Measurements from ENCODE around the gene NUCB1. TPM values are rescaled to one million over a fixed set of nuclear protein-coding genes. Genes with fewer than 3 reads are reported as not detected.

Gene NUCB1
- total RNA-seq, 1 donor from 2014 or later, result 250 TPM

DNA sequence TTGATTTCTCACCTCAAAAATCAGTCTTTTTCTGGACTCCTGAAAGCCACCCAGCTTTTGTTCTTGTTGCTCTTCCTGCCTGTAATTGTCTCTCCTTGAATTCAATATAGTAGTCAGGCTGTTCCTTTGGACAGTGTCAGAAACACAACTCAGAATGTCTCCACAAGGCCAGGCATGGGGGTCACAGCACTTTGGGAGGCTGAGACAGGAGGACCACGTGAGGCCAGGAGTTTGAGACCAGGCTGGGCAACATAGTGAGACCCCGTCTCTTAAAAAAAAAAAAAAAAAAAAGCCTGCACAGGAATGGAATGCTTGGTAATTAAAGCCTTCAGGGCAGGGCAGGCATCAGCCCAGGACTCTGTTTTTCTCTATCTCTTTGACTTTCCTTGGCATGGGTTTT is 45.7 kb downstream of the NUCB1 start:
- no peak overlapping the region for H3K4me3 ChIP-seq (ENCODE audit: low read depth, low read length)
- DNase-seq (ENCODE audit: low read depth), result no peak
- TF ChIP-seq, protein P1, sequence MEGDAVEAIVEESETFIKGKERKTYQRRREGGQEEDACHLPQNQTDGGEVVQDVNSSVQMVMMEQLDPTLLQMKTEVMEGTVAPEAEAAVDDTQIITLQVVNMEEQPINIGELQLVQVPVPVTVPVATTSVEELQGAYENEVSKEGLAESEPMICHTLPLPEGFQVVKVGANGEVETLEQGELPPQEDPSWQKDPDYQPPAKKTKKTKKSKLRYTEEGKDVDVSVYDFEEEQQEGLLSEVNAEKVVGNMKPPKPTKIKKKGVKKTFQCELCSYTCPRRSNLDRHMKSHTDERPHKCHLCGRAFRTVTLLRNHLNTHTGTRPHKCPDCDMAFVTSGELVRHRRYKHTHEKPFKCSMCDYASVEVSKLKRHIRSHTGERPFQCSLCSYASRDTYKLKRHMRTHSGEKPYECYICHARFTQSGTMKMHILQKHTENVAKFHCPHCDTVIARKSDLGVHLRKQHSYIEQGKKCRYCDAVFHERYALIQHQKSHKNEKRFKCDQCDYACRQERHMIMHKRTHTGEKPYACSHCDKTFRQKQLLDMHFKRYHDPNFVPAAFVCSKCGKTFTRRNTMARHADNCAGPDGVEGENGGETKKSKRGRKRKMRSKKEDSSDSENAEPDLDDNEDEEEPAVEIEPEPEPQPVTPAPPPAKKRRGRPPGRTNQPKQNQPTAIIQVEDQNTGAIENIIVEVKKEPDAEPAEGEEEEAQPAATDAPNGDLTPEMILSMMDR (conservative IDR thresholded peaks at IDR 0.05; ENCODE audit: low read depth, low read length), result no peak

DNA sequence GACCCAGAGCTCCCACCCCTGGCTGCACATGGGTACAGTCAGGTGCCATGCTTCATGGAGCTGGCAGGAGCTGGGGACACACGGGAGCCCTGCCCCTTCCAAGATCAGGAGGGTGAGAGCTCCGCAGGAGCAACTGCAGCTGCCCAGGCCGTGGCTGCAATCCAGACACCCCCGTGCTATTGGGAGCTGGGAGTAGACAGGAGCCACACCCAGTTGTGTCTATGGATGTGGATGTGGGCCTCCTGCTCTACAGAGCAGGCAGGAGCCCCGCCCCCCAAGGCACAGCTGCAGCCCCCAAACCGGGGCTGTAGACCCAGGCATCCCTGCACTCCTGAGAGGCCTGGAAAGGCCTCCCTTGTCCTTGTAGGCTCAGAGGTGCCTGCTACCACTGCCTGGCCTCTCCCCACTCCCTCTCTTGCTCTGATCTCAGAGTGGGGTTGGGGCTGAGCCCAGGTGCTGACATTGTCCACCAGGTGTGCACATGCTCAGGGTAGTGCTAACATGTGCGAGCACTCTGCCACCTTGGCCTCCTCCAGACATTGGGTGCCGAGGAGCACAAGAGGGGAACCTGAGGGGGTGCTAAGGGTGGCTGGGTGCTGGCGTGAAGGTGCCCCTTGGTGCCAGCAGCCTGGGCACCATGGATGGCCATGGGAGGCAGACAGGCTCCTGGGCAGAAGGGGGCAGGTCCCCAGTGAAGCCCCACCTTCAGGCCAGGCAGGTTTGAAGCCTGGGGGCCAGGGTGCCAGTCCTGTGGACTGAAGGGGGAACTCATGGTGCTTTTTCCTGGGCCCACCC is 46.5 kb downstream of the NUCB1 start:
- no peak for DNase-seq (ENCODE audit: low read depth)
- TF ChIP-seq, protein P1 (conservative IDR thresholded peaks at IDR 0.05; ENCODE audit: low read depth, low read length), result no peak
- no peak overlapping the region for H3K4me3 ChIP-seq (ENCODE audit: low read depth, low read length)

DNA sequence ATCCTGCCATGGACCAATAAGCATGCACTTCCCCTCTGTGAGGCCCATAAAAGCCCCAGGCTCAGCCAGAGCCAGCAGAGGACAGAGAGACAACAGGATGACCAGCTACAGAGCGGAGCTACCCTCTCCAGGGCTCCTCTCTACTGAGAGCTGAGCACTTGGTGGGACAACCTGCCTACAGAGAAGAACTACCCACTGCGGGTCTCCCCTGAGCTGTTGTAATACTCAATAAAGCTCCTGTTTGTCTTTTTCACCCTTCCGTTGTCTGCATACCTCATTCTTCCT is 47.1 kb downstream of the NUCB1 start:
- TF ChIP-seq, protein P1 (conservative IDR thresholded peaks at IDR 0.05; ENCODE audit: low read depth, low read length), result no peak
- H3K4me3 ChIP-seq (ENCODE audit: low read depth, low read length), result no peak overlapping the region
- no peak for DNase-seq (ENCODE audit: low read depth)

DNA sequence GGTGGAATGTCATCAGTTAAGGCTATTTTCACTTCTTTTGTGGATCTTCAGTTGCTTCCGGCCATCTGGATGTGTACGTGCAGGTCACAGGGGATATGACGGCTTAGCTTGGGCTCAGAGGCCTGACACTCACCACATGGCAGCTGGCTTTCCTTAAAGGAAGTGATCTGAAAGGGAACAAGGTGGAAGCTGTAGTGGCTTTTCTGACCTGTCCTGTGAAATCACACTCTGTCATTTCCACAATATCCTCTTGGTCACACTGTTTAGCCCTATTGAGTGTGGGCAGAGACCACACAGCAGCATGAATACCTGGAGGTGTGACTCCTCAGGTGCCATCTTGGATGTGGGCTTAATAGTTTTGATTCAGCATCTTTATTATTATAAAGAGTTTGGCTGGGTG is 50.0 kb downstream of the NUCB1 start:
- H3K4me3 ChIP-seq (ENCODE audit: low read depth, low read length), result no peak overlapping the region
- TF ChIP-seq, protein P1 (conservative IDR thresholded peaks at IDR 0.05; ENCODE audit: low read depth, low read length), result no peak
- no peak for DNase-seq (ENCODE audit: low read depth)

DNA sequence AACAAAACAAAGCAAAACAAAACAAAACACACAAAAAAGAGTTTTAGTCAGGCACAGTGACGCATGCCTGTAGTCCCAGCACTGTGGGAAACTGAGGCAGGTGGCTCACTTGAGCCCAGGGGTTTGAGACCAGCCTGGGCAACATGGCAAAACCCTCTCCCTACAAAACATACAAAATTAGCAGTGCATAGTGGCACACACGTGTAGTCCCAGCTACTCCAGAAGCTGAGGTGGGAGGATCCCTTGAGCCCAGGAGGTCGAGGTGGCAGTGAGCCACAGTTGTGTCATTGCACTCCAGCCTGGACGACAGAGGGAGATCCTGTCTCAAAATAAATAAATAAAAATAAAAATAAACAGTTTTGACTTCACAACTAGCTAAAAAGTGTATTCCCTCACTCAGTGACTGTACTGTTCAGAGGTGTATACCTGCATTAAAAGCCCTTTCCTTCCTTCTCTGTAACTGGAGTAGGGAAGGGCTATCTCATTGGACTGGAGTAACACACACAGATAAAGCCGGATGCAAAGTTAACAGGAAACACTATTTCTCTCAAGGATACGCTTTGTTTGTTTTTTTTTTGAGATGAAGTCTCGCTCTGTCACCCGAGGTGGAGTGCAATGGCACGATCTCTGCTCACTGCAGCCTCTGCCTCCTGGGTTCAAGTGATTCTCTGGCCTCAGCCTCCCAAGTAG is 50.9 kb downstream of the NUCB1 start:
- no peak overlapping the region for H3K4me3 ChIP-seq (ENCODE audit: low read depth, low read length)
- no peak for DNase-seq (ENCODE audit: low read depth)
- TF ChIP-seq, protein P1 (conservative IDR thresholded peaks at IDR 0.05; ENCODE audit: low read depth, low read length), result no peak

DNA sequence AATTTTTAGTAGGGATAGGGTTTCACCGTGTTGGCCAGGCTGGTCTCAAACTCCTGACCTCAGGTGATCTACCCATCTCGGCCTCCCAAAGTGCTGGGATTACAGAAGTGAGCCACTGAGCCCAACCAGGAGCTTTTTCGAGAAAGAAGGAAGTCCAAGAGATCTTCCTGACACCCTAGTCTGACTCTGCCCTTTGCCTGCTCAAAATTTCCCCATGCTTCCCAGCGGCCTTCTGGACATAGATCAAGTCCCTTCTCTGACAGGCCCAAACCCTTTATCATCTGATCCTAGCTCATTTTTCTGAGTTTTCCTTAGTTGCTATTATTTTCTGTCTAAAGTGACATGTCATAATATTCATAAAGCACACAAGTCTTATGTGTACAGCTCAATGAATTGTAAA is 53.0 kb downstream of the NUCB1 start:
- H3K4me3 ChIP-seq (ENCODE audit: low read depth, low read length), result no peak overlapping the region
- TF ChIP-seq, protein P1 (conservative IDR thresholded peaks at IDR 0.05; ENCODE audit: low read depth, low read length), result no peak
- no peak for DNase-seq (ENCODE audit: low read depth)

Data from epithelial cell of proximal tubule (primary cell).